Hepatocyte (in vitro differentiated cells): ENCODE results near the gene SIRT5. TPM values are rescaled to one million over a fixed set of nuclear protein-coding genes. Genes with fewer than 3 reads are reported as not detected.

ENCODE experiments used
- DNase-seq: peaks from one replicate; pipeline ENCODE4 v3.0.0-alpha.2; 2016; ENCODE audit warnings: low spot score
- H2AFZ ChIP-seq: fragments of 200-600 bp; sonication (generic); 2 replicates; pipeline ENCODE4 v1.6.0; 2016; ENCODE audit warnings: antibody characterized with exemption, mild to moderate bottlenecking
- H3K27ac ChIP-seq: fragments of 200-600 bp; sonication (generic); 2 replicates; pipeline ENCODE4 v1.5.1; 2016; ENCODE audit warnings: mild to moderate bottlenecking
- H3K27me3 ChIP-seq: fragments of 200-600 bp; sonication (generic); 2 replicates; pipeline ENCODE4 v1.6.1; 2016
- H3K36me3 ChIP-seq: fragments of 200-600 bp; sonication (generic); replicated peaks from 2 replicates; pipeline ENCODE4 v1.5.1; 2016; ENCODE audit warnings: low read depth; ENCODE audit not compliant: insufficient read depth
- H3K4me1 ChIP-seq: fragments of 200-600 bp; sonication (generic); 2 replicates; pipeline ENCODE4 v1.5.1; 2016; ENCODE audit warnings: mild to moderate bottlenecking, moderate library complexity; ENCODE audit not compliant: insufficient read depth
- H3K4me2 ChIP-seq: fragments of 200-600 bp; sonication (generic); 2 replicates; pipeline ENCODE4 v1.6.0; 2016
- H3K4me3 ChIP-seq: fragments of 200-600 bp; sonication (generic); 2 replicates; pipeline ENCODE4 v1.5.1; 2016; ENCODE audit warnings: mild to moderate bottlenecking
- H3K79me2 ChIP-seq: fragments of 200-600 bp; sonication (generic); 2 replicates; pipeline ENCODE4 v1.6.0; 2017; ENCODE audit warnings: mild to moderate bottlenecking
- H3K9me2 ChIP-seq: fragments of 200-600 bp; sonication (generic); replicated peaks from 2 replicates; pipeline ENCODE4 v1.6.0; 2017; ENCODE audit warnings: mild to moderate bottlenecking; ENCODE audit not compliant: insufficient read depth
- H3K9me3 ChIP-seq: fragments of 200-600 bp; sonication (generic); 2 replicates; pipeline ENCODE4 v1.5.1; 2016; ENCODE audit warnings: low read depth, mild to moderate bottlenecking
- H4K20me1 ChIP-seq: fragments of 200-600 bp; sonication (generic); 2 replicates; pipeline ENCODE4 v1.6.0; 2016; ENCODE audit warnings: mild to moderate bottlenecking; ENCODE audit not compliant: insufficient read depth, poor library complexity, severe bottlenecking
- CTCF ChIP-seq: fragments of 200-600 bp; sonication (generic); IDR thresholded peaks from 2 replicates; pipeline ENCODE4 v1.5.1; 2016; ENCODE audit warnings: antibody characterized with exemption, mild to moderate bottlenecking; ENCODE audit not compliant: poor library complexity
- EZH2 ChIP-seq: fragments of 200-600 bp; sonication (generic); IDR thresholded peaks from 2 replicates; pipeline ENCODE4 v1.6.1; 2016; ENCODE audit warnings: antibody characterized with exemption, mild to moderate bottlenecking, borderline replicate concordance
- EZH2phosphoT487 ChIP-seq: fragments of 200-600 bp; sonication (generic); IDR thresholded peaks from one replicate; pipeline ENCODE4 v1.6.1; 2018; ENCODE audit warnings: antibody characterized with exemption, mild to moderate bottlenecking, low read depth, moderate library complexity; ENCODE audit not compliant: unreplicated experiment, severe bottlenecking
- WGBS: methylation state at CpG from one replicate; pipeline ENCODE4 v1.1.6; 2016; ENCODE audit warnings: low lambda C conversion rate; ENCODE audit errors: missing lambda C conversion rate; 5-methylcytosine and 5-hydroxymethylcytosine counted together
- polyA plus RNA-seq: library from polyadenylated mRNA; unstranded; fragments of >200 nt; fragmentation: Nextera tagmentation; extraction: Ambion mirVana; gene quantifications from 2 replicates; pipeline ENCODE4 v1.2.1, GENCODE V29; 2016
- total RNA-seq: library from RNA; depleted of rRNA; stranded (reverse); fragments of >200 nt; gene quantifications from 2 replicates; pipeline ENCODE4 v1.2.3, GENCODE V29; 2014

The SIRT5 gene
- total and polyA plus RNA-seq, 2 experiments from 2014 or later = 8.6 to 12.9 TPM

- Histone ChIP-seq H3K79me2 (no peaks in the 10 kb centered on the region), H3K36me3 (no peaks in the 10 kb centered on the region), H3K4me1 (no peaks in the 10 kb centered on the region), H4K20me1 (no peaks in the 10 kb centered on the region), H2AFZ (no peak overlapping the region), H3K9me2 (no peaks in the 10 kb centered on the region), H3K4me3 (no peak overlapping the region), H3K9me3 (no peaks in the 10 kb centered on the region), H3K27ac (no peak overlapping the region), H3K27me3 (no peaks in the 10 kb centered on the region), H3K4me2 (no peak overlapping the region)
- 68% methylated on average over 4 of the region's 4 CpGs for WGBS
- peak; percentile 20 for DNase-seq
- no peak for TF ChIP-seq EZH2phosphoT487
- no peak for TF ChIP-seq EZH2
- no peak for TF ChIP-seq CTCF
These were observed 25.7 kb upstream of the SIRT5 start for GRCh38 chr6:13548500-13549210.

- TF ChIP-seq CTCF = no peak
- no peak for TF ChIP-seq EZH2phosphoT487
- no peak for TF ChIP-seq EZH2
- no peak for DNase-seq
These were observed 23.7 kb upstream of the SIRT5 start for GRCh38 chr6:13550656-13551055.

GRCh38 chr6:13553646-13554045 is 20.8 kb upstream of the SIRT5 start:
- Histone ChIP-seq H3K79me2 (no peaks in the 10 kb centered on the region), H3K4me1 (no peaks in the 10 kb centered on the region), H3K36me3 (no peaks in the 10 kb centered on the region), H2AFZ (no peak overlapping the region), H3K27me3 (no peaks in the 10 kb centered on the region), H3K9me2 (no peaks in the 10 kb centered on the region), H3K4me2 (no peak overlapping the region), H4K20me1 (no peaks in the 10 kb centered on the region), H3K4me3 (no peak overlapping the region), H3K27ac (no peak overlapping the region), H3K9me3 (no peaks in the 10 kb centered on the region)
- DNase-seq = no peak
- WGBS = 93% methylated on average over 1 of the region's 1 CpG
- TF ChIP-seq EZH2 = no peak
- no peak for TF ChIP-seq EZH2phosphoT487
- TF ChIP-seq CTCF = no peak

More at GRCh38 chr6:13550656-13551055, 23.7 kb upstream of the SIRT5 start:
- no peaks in the 10 kb centered on the region for H3K9me3 ChIP-seq
- H3K9me2 ChIP-seq = no peaks in the 10 kb centered on the region
- no peak overlapping the region for H3K4me3 ChIP-seq
- no peaks in the 10 kb centered on the region for H4K20me1 ChIP-seq
- H2AFZ ChIP-seq = no peak overlapping the region
- H3K4me2 ChIP-seq = no peak overlapping the region
- H3K79me2 ChIP-seq = no peaks in the 10 kb centered on the region
- H3K36me3 ChIP-seq = no peaks in the 10 kb centered on the region
- H3K4me1 ChIP-seq = no peaks in the 10 kb centered on the region
- H3K27ac ChIP-seq = no peak overlapping the region
- H3K27me3 ChIP-seq = no peaks in the 10 kb centered on the region
